HL-60 (cell line): ENCODE data around the gene AFTPH.

Source experiments
- DNase-seq, 2 experiments: peaks; one replicate each; pipeline ENCODE4 v3.0.0-alpha.2; 2010 to 2020; ENCODE audit warnings: low read depth in 1 of 2, low spot score in 1 of 2
- H3K27ac ChIP-seq: fragments of 250-450 bp; sonication (Bioruptor Pico); replicated peaks from 2 replicates; pipeline ENCODE4 v1.5.1; 2020; ENCODE audit warnings: mild to moderate bottlenecking, moderate library complexity
- H3K27me3 ChIP-seq: fragments of 250-450 bp; sonication (Bioruptor Pico); 2 replicates; pipeline ENCODE4 v1.5.1; 2021; ENCODE audit warnings: mild to moderate bottlenecking, moderate library complexity; ENCODE audit not compliant: insufficient read depth, poor library complexity, severe bottlenecking
- H3K4me3 ChIP-seq: replicated peaks from 2 replicates; pipeline ENCODE4 v1.5.1; 2011; ENCODE audit warnings: mild to moderate bottlenecking, control low read depth, low read length; ENCODE audit not compliant: insufficient read depth
- CTCF ChIP-seq: IDR thresholded peaks from one replicate; pipeline ENCODE4 v1.5.1; 2011; ENCODE audit warnings: low read length, control low read depth, inconsistent platforms; ENCODE audit not compliant: insufficient read depth
- GABPA ChIP-seq: IDR thresholded peaks from 2 replicates; pipeline ENCODE4 v1.6.1; 2012; ENCODE audit warnings: low read depth
- POLR2AphosphoS5 ChIP-seq: IDR thresholded peaks from 2 replicates; pipeline ENCODE4 v1.6.1; 2012; ENCODE audit warnings: low read depth
- REST ChIP-seq: IDR thresholded peaks from 2 replicates; pipeline ENCODE4 v1.6.1; 2012; ENCODE audit warnings: low read depth; ENCODE audit not compliant: insufficient replicate concordance
- SPI1 ChIP-seq: IDR thresholded peaks from 2 replicates; pipeline ENCODE4 v1.6.1; 2012; ENCODE audit warnings: low read depth, mild to moderate bottlenecking, borderline replicate concordance

AFTPH gene

GRCh38 chr2:64617631-64618151 is 93.6 kb downstream of the AFTPH start:
- H3K27ac ChIP-seq: no peak overlapping the region
- no peak overlapping the region for H3K4me3 ChIP-seq
- H3K27me3 ChIP-seq: no peaks in the 10 kb centered on the region
- TF ChIP-seq CTCF (no peak), REST (no peak), GABPA (no peak), POLR2AphosphoS5 (no peak), SPI1 (no peak)
- DNase-seq: no peak

GRCh38 chr2:64620661-64621060 is 96.5 kb downstream of the AFTPH start:
- Histone ChIP-seq H3K27ac (no peak overlapping the region), H3K4me3 (no peak overlapping the region), H3K27me3 (no peaks in the 10 kb centered on the region)
- DNase-seq: no peak
- TF ChIP-seq CTCF (no peak), GABPA (no peak), POLR2AphosphoS5 (no peak), REST (no peak), SPI1 (no peak)

GRCh38 chr2:64622443-64623241 is 98.5 kb downstream of the AFTPH start:
- H3K27ac ChIP-seq: no peak overlapping the region
- H3K27me3 ChIP-seq: no peaks in the 10 kb centered on the region
- no peak for DNase-seq
- TF ChIP-seq REST (no peak), SPI1 (no peak)
- H3K4me3 ChIP-seq: no peak overlapping the region
